NCI-H82 (cell line): ENCODE measurements around the gene PRKD2.

Experiments used
- DNase-seq: peaks from one replicate; lab custom pipeline; 2025; lab: John Stamatoyannopoulos, UW

Gene PRKD2

GRCh38 chr19:46704379-46705076, 12.4 kb downstream of the PRKD2 start:
- peak; percentile 75 for DNase-seq

- DNase-seq: no peak
Observed at GRCh38 chr19:46700704-46701103, 16.2 kb downstream of the PRKD2 start.

- no peak for DNase-seq
Observed at GRCh38 chr19:46698395-46699321, 18.3 kb downstream of the PRKD2 start.

GRCh38 chr19:46697204-46697960, 19.5 kb downstream of the PRKD2 start:
- peak; percentile 69 for DNase-seq

GRCh38 chr19:46696866-46697203, 20.1 kb downstream of the PRKD2 start:
- no peak for DNase-seq

GRCh38 chr19:46696052-46696451, 20.9 kb downstream of the PRKD2 start:
- DNase-seq: no peak

GRCh38 chr19:46693760-46694159, 23.2 kb downstream of the PRKD2 start:
- no peak for DNase-seq

GRCh38 chr19:46692918-46693722, 23.8 kb downstream of the PRKD2 start:
- no peak for DNase-seq

- no peak for DNase-seq
Observed at GRCh38 chr19:46691948-46692347, 25.0 kb downstream of the PRKD2 start.

- DNase-seq: no peak
Observed at GRCh38 chr19:46691104-46691503, 25.8 kb downstream of the PRKD2 start.

- no peak for DNase-seq
Observed at GRCh38 chr19:46689358-46689757, 27.6 kb downstream of the PRKD2 start.

- no peak for DNase-seq
Observed at GRCh38 chr19:46687438-46688145, 29.3 kb downstream of the PRKD2 start.

GRCh38 chr19:46685189-46685588, 31.7 kb downstream of the PRKD2 start:
- no peak for DNase-seq

GRCh38 chr19:46678110-46678732, 38.7 kb downstream of the PRKD2 start:
- peak; percentile 70 for DNase-seq

- peak; percentile 83 for DNase-seq
Observed at GRCh38 chr19:46674416-46675178, 42.3 kb downstream of the PRKD2 start.

GRCh38 chr19:46670813-46671212, 46.1 kb downstream of the PRKD2 start:
- DNase-seq: no peak

- no peak for DNase-seq
Observed at GRCh38 chr19:46668662-46669061, 48.3 kb downstream of the PRKD2 start.

- DNase-seq: no peak
Observed at GRCh38 chr19:46665072-46665471, 51.8 kb downstream of the PRKD2 start.

- peak; percentile 93 for DNase-seq
Observed at GRCh38 chr19:46661735-46662592, 55.0 kb downstream of the PRKD2 start.
